Measurements from ENCODE around the gene RAB9A.
"Not testable (repeated sequence)": the region's sequence is repeated elsewhere in the genome, so short reads cannot be mapped to it uniquely, and the experiment has no call there.

The RAB9A gene, protein sequence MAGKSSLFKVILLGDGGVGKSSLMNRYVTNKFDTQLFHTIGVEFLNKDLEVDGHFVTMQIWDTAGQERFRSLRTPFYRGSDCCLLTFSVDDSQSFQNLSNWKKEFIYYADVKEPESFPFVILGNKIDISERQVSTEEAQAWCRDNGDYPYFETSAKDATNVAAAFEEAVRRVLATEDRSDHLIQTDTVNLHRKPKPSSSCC

DNA sequence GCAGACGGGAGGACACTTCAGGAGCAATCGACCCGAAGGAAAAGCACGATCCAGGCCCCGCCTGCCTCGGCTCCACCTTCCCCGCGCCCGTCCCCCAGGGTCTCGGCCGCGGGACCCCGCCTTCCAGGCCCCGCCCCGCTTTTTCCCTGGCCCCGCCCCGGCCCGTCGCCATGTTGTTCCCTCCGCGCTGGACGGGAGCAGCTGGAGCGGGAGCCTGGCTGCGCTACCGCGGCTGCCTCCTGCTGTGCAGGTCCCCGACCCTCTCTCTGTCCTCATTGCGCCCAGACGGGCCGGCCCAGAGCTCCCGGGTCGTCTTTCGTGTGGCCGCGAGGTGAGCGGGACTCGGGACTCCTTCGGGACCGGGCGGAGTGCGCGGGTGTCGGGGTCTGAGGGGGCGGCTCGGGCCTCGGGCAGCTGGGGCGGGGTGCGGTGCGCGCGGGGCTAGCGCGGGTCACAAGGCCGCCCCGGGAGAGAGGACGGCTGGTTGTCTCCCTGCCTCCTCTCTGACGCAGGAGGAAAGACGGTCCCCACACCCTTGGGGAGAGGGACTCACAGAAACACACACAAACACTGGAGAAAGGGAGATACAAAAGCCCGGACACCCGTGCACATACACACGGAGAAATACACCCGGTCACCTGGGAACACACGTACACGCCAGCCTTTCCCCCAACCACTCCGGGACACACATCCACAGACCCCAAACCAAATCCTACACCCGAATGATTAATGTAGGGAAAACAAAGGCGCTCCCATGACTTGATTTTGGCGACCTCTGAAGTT is at the start of gene RAB9A:
TSS of gene RAB9A (plus strand) at position 171 of the 783 bp plus-strand sequence. CDS start 19,619 bp downstream, outside the sequence.
- DNase-seq (ENCODE audit: low read depth) = no peak

DNA sequence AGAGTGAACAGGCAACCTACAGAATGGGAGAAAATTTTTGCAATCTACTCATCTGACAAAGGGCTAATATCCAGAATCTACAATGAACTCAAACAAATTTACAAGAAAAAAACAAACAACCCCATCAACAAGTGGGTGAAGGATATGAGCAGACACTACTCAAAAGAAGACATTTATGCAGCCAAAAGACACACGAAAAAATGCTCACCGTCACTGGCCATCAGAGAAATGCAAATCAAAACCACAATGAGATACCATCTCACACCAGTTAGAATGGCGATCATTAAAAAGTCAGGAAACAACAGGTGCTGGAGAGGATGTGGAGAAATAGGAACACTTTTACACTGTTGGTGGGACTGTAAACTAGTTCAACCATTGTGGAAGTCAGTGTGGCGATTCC is 47.2 kb upstream of the RAB9A start:
- not testable (repeated sequence) for DNase-seq (ENCODE audit: low read depth)

DNA sequence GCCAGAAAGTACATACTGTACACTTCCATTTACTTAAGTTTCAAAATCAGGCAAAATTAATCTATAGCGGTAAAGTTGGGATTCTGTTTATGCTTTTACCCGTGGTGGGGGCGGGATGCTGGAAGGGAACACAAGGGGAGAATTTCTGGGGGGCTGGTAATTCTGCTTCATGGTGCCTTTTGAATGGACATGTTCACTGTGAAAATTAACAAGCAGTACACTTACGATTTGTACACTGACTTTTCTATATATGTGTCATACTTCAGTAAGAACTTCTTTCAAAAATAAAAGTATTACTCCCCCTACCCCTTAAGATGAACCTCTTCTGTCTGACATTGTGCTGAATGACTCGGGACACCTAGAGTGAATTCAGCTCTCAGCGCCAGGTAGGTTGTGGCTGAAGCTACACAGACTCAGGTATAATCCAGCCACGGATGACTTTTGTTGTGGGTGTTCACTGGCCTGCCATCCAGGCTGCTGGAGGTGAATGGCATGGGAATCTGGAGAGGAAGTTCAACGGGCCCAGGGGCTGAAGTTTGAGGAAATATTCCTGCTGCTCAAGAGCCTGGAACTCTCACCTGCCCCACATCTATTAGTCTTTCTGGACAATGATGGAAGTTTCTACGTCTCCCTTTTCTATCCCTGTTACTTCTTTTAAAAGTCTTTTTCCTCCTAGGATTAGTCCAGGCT is 43.3 kb upstream of the RAB9A start:
- DNase-seq (ENCODE audit: low read depth) = no peak

DNA sequence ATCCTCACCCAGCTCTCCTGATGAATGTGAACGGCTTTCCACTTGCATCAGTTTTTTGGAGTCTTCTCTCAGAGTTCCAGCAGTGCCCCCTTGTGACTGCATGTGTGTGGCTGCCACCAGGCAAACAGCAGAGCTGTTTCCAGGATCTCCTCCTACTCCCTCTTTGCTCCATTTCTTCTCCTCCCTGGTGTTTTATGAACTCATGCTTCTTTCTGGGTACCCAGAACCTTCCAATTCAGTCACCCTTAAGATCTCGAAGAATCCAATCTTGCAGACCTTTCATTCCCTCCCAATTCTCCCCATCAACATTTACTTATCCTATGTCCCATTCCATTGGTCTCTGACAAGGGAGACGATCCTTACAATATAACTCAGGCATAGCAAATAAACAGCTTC is 42.8 kb upstream of the RAB9A start:
- DNase-seq (ENCODE audit: low read depth) = no peak

- no peak for DNase-seq (ENCODE audit: low read depth)
These were observed 41.2 kb upstream of the RAB9A start for GRCh38 chrX:13647709-13648212.

- DNase-seq (ENCODE audit: low read depth) = not testable (repeated sequence)
These were observed 40.6 kb upstream of the RAB9A start for GRCh38 chrX:13648336-13648735.

DNA sequence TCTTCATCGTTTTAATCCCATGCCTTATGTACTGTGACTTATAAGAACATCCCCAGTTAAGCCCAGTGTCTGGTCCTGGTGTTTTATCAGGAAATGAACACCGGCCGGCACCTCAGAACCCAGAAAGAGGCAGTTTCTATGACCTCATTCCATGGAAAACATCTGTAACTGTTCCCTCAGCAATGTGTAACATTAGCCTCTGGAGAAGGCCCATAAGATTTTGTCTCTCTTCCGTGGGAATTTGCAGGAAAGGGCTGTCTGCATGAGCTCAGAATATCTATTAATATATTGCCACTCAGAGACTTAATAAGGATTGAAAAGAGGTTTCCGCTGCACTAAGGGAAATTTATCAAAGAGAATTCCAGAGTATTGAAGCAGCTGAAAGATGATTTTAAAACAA is 39.1 kb upstream of the RAB9A start:
- DNase-seq (ENCODE audit: low read depth) = no peak

DNA sequence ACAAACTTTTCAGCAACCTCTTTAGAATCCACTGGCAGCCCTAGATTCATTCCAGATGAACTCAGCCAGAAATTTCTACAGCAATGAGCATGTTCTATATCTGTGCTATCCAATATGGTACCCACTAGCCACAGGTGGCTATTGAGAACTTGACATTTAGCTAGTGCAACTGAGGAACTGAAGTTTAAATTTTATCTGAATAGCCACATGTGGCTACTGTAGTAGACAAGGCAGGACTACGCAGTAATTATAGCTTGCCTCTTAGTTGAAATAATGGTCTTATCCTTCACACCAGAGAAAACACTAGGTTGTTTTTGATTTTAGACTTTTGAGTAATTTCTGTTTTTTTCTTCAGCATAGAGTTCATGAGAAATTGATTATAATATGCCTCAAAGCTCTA is 38.6 kb upstream of the RAB9A start:
- DNase-seq (ENCODE audit: low read depth) = no peak

GRCh38 chrX:13651150-13651549 is 37.8 kb upstream of the RAB9A start:
- no peak for DNase-seq (ENCODE audit: low read depth)

DNA sequence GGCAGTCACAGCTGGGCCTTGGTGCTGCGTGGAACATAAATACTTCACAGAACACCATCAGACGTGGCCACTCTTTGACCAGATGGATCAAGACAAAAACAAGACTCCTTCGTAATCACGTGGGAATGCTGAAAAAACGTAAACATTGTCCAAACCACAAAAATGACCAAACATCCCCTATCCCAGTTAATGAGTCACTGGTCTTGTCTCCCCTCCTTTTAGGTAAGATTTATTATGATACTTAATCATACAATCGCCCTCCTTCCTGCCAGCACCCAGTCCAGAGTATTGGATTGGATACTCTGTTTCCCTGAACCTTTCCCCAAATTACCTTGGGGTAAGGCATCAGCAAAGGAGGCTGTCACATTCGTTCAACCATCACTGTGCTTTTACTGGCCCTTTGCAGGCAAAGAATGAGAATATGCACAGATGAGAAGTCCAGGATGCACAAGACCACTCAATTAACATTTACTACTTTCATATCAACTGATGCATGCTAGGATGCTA is 36.6 kb upstream of the RAB9A start:
- peak; percentile 81 for DNase-seq (ENCODE audit: low read depth)

- peak; percentile 86 for DNase-seq (ENCODE audit: low read depth)
These were observed 35.9 kb upstream of the RAB9A start, which contains the start of gene TCEANC for GRCh38 chrX:13652850-13653693. TCEANC (plus strand) TSS chrX:13653141; CDS start chrX:13662509, 9,368 bp downstream.

GRCh38 chrX:13654116-13654515 is 34.8 kb upstream of the RAB9A start:
- no peak for DNase-seq (ENCODE audit: low read depth)

DNA sequence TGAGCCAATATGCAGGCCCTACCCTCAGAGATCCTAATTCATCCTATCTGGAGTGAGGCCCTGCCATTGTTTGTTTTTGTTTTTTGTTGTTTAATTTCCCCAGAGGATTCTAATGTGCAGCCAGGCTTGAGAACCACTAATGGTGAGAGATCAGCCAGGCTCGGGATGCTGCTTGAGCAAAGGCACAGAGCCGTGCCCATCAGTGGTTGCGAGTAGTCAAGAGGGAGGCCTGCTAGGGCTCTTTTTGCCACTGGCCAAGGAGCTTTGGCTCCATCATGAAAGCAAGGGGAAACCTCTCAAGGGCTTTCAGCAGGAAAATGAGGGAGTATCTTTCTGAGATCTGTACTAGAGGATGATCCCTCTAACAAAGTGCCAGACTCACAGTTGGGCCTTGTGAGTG is 33.3 kb upstream of the RAB9A start:
- no peak for DNase-seq (ENCODE audit: low read depth)

- DNase-seq (ENCODE audit: low read depth) = no peak
These were observed 30.3 kb upstream of the RAB9A start for GRCh38 chrX:13658602-13659001.

DNA sequence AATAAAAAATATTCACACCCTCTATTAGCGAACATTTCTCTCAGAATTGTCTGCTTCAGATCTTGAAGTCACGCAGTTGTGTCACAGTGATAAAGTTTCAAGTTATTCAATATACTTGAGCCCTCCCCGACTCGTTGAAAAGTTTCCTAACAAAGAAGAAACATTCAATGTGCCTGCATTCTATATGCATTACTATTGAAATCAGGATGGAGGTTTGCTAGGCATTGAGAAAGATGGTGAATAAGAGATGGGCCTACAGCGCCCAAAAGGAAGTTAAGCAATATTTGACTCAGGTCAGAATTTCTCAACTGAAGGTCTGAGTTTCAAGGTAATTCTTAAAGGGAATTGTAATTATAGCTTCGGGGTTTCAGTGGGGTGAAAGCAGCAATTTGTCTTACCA is 29.9 kb upstream of the RAB9A start:
- DNase-seq (ENCODE audit: low read depth) = no peak

- no peak for DNase-seq (ENCODE audit: low read depth)
These were observed 27.1 kb upstream of the RAB9A start for GRCh38 chrX:13661735-13662288.

DNA sequence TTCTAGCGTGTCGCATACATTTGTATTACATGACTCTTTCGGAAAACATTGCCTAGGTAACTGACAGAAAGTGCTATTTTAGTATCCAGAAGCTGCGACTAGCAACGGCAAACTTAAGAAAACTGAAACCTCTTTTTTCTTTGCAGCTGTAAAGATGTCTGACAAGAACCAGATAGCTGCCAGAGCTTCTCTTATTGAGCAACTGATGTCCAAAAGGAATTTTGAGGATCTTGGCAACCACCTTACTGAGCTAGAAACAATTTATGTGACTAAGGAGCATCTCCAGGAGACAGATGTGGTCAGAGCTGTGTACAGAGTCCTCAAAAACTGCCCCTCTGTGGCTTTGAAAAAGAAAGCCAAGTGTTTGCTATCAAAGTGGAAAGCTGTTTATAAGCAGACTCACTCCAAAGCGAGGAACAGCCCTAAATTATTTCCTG is 26.6 kb upstream of the RAB9A start:
- no peak for DNase-seq (ENCODE audit: low read depth)

DNA sequence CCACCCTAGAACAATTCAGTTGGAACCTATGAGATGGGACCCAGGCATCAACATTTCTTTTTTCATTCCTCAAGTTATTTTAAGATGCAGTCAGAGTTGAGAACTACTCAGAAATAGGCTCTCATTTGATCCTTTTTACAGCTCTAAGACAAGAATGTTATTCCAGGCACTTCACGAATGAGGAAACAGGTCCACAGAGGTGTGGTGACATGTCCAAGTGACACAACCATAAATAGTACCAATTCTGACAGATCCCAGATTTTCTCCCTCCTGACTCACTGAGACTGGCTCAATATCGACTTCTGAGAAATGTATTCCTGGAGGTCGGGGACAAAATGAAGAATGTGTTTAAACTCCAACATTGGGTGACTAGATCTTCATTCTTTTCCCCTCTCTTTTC is 24.9 kb upstream of the RAB9A start:
- no peak for DNase-seq (ENCODE audit: low read depth)

DNA sequence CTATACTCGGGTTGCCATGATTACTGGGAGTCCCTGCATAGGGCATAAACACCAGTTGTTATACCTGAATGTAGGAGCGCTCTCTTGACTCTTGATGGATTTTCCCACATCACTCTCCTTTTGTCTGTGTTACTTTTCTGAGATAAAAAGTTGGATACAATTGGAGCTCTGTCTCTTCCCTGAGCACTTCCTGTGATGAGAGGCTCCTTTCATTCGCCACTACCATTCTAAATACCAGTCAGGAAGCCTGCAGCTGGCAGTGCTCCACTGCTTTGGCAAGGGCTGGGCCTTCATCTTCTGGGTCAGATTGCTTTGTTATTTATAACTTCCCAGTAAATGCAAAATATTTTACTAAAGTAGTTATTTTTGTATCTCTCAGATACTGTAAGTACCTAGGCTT is 22.1 kb upstream of the RAB9A start:
- no peak for DNase-seq (ENCODE audit: low read depth)

DNA sequence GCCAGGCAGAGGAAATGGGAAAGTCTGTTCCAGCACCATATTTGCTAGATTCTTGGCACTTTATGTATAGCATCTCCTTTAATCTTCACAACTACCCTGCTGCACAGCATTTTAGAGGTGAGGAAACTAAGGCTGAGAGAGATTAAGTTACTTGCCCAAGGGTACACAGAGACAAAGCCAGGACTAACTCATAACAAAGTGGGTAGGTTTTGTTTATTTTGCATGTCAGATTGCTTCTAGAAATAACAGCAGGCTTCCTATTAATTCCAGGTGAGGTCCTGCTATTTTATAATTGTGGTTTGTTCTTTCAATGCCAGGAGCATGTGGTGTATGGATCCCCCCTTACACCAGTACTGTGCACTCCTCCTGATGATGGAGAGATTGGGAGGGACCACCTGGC is 21.0 kb upstream of the RAB9A start:
- DNase-seq (ENCODE audit: low read depth) = no peak

- peak; percentile 78 for DNase-seq (ENCODE audit: low read depth)
These were observed 19.6 kb upstream of the RAB9A start for GRCh38 chrX:13669246-13669737.
